GM10266 (cell line): ENCODE data around the gene ENTHD1.
A peak's percentile ranks its signal among the peaks of the same experiment; 100 is the strongest.

Experiments used
- DNase-seq: peaks from one replicate; pipeline ENCODE4 v3.0.0; 2012; ENCODE audit errors: extremely low spot score
- TF ChIP-seq, protein P1 (sequence below): IDR thresholded peaks from 2 replicates; pipeline ENCODE4 v1.5.1; 2012; ENCODE audit warnings: mild to moderate bottlenecking, low read depth; ENCODE audit not compliant: control insufficient read depth, insufficient read depth; ENCODE audit errors: missing control alignments

ENTHD1 gene

DNA sequence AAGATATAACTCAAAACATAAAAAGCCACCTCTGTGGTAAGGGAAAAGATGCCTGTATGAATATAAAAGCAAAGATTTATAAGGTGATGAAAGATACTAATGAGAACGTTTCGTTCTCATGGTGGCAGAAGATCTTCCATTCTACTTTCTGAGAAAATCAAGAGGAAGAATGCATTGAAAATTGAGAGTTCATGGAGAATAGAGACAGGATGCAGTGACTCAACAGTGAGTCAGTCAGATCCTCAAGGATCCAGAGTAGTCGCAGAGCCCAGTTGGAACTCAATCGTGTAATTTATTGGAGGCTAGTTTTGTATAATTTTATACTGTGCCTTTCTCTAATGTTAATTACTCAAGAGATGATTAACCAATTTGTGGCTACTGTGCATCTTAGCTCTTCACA is 73.3 kb downstream of the ENTHD1 start:
- DNase-seq, result no peak
- TF ChIP-seq, protein P1, sequence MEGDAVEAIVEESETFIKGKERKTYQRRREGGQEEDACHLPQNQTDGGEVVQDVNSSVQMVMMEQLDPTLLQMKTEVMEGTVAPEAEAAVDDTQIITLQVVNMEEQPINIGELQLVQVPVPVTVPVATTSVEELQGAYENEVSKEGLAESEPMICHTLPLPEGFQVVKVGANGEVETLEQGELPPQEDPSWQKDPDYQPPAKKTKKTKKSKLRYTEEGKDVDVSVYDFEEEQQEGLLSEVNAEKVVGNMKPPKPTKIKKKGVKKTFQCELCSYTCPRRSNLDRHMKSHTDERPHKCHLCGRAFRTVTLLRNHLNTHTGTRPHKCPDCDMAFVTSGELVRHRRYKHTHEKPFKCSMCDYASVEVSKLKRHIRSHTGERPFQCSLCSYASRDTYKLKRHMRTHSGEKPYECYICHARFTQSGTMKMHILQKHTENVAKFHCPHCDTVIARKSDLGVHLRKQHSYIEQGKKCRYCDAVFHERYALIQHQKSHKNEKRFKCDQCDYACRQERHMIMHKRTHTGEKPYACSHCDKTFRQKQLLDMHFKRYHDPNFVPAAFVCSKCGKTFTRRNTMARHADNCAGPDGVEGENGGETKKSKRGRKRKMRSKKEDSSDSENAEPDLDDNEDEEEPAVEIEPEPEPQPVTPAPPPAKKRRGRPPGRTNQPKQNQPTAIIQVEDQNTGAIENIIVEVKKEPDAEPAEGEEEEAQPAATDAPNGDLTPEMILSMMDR, result no peak

- no peak for DNase-seq
- TF ChIP-seq, protein P1, result no peak
Observed at GRCh38 chr22:39819429-39819828, 74.1 kb downstream of the ENTHD1 start.

GRCh38 chr22:39818094-39818493 is 75.5 kb downstream of the ENTHD1 start:
- no peak for DNase-seq
- TF ChIP-seq, protein P1, result no peak

DNA sequence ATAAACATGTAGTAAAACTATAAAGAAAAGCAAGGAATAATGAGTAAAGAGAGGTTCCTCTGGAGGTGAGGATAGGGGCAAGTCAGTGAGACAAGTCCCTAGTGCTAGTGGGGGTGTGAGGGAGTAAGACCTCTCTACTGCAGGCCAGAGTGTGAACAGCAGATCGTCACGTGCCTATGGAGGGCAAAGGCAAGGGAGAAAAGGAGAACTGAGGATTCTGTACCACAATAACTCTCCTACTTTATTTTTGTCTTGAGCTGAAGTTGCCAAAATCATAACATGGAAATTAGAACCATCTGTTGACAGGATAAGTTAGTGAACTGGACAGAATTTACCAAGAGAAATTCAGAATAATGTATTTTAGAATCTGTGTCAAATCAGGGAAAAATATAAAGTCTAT is 77.6 kb downstream of the ENTHD1 start:
- DNase-seq, result no peak
- TF ChIP-seq, protein P1, result no peak

DNA sequence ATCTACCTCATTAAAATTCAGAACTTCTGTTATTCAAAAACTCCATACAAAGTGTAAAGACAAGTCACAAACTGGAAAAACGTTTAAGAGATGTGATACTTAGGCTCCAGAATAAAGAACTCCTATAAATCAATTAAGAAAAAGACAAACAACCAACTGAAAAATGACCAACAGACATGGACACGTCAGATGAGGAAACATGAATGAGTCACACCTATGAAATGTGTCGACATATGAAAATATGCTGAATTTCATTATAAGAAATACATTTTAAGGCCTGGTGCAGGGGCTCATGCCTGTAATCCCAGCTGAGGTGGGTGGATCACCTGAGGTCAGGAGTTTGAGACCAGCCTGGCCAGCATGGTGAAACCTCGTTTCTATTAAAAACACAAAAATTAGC is 78.7 kb downstream of the ENTHD1 start:
- TF ChIP-seq, protein P1, result no peak
- no peak for DNase-seq

- TF ChIP-seq, protein P1, result no peak
- no peak for DNase-seq
Observed at GRCh38 chr22:39809772-39810557, 83.6 kb downstream of the ENTHD1 start.

GRCh38 chr22:39808081-39808480 is 85.5 kb downstream of the ENTHD1 start:
- no peak for DNase-seq
- TF ChIP-seq, protein P1, result peak; percentile 28
